WTC11 (cell line): ENCODE measurements around the gene HLA-C. TPM values are rescaled to one million over a fixed set of nuclear protein-coding genes. Genes with fewer than 3 reads are reported as not detected.

Experiments used
- ATAC-seq: fragments of 200-7000 bp; cut with Tn5 transposase; 2 replicates; pipeline ENCODE4 v1.10.0; 2021; ENCODE audit warnings: mild to moderate bottlenecking, moderate library complexity
- CTCF ChIA-PET: fragments of 300-600 bp; sonication (Branson Sonifier 250); formaldehyde crosslinking; loops from one replicate; lab custom pipeline; 2021; ENCODE audit warnings: antibody characterized with exemption; lab: Charles Lee
- POLR2A ChIA-PET: fragments of 350-600 bp; sonication (Branson Sonifier 250); formaldehyde crosslinking; loops from one replicate; lab custom pipeline; 2021; ENCODE audit warnings: antibody characterized with exemption; lab: Charles Lee
- DNase-seq: peaks from one replicate; pipeline ENCODE4 v3.0.0; 2021; ENCODE audit warnings: low spot score
- H3K27ac Mint-ChIP-seq: 2 replicates; pipeline ENCODE4 v1.8.0; 2021; ENCODE audit warnings: mixed read lengths
- H3K27me3 Mint-ChIP-seq: 2 replicates; pipeline ENCODE4 v1.8.0; 2021; ENCODE audit warnings: low read depth, mild to moderate bottlenecking, moderate library complexity, mixed read lengths
- H3K36me3 Mint-ChIP-seq: 2 replicates; pipeline ENCODE4 v1.8.0; 2021; ENCODE audit warnings: mixed read lengths
- H3K4me1 Mint-ChIP-seq: 2 replicates; pipeline ENCODE4 v1.8.0; 2022; ENCODE audit warnings: mixed read lengths
- H3K4me3 Mint-ChIP-seq: 2 replicates; pipeline ENCODE4 v1.8.0; 2021; ENCODE audit warnings: mild to moderate bottlenecking, moderate library complexity, mixed read lengths
- H3K9me3 Mint-ChIP-seq: 2 replicates; pipeline ENCODE4 v1.8.0; 2021; ENCODE audit warnings: mixed read lengths
- AFF4 ChIP-seq: sonication (generic); formaldehyde crosslinking; IDR thresholded peaks from 2 replicates; pipeline ENCODE4 v1.8.1; 2023; ENCODE audit warnings: mild to moderate bottlenecking, missing genetic modification reagents, borderline replicate concordance
- ARID4B ChIP-seq: sonication (generic); formaldehyde crosslinking; IDR thresholded peaks from 2 replicates; pipeline ENCODE4 v1.8.0; 2023; ENCODE audit warnings: missing genetic modification reagents, mild to moderate bottlenecking, borderline replicate concordance
- ATF1 ChIP-seq: sonication (generic); formaldehyde crosslinking; IDR thresholded peaks from 2 replicates; pipeline ENCODE4 v1.8.1; 2023; ENCODE audit warnings: mild to moderate bottlenecking, moderate library complexity, missing genetic modification reagents
- CREM ChIP-seq: sonication (generic); formaldehyde crosslinking; IDR thresholded peaks from 2 replicates; pipeline ENCODE4 v1.8.1; 2022; ENCODE audit warnings: mild to moderate bottlenecking, missing genetic modification reagents, moderate library complexity
- E2F4 ChIP-seq: sonication (generic); formaldehyde crosslinking; IDR thresholded peaks from 2 replicates; pipeline ENCODE4 v1.8.1; 2022; ENCODE audit warnings: low read depth, mild to moderate bottlenecking, moderate library complexity, missing genetic modification reagents, borderline replicate concordance
- FOXK1 ChIP-seq: sonication (generic); formaldehyde crosslinking; IDR thresholded peaks from 2 replicates; pipeline ENCODE4 v1.8.0; 2022; ENCODE audit warnings: mild to moderate bottlenecking, moderate library complexity, missing genetic modification reagents
- GRHL2 ChIP-seq: fragments of 250-450 bp; sonication (Bioruptor Pico); IDR thresholded peaks from 2 replicates; pipeline ENCODE4 v1.8.0; 2022; ENCODE audit warnings: mild to moderate bottlenecking, moderate library complexity; ENCODE audit not compliant: insufficient replicate concordance, severe bottlenecking
- IRF1 ChIP-seq: sonication (generic); formaldehyde crosslinking; IDR thresholded peaks from 2 replicates; pipeline ENCODE4 v1.8.0; 2023; ENCODE audit warnings: missing genetic modification reagents
- IRF2 ChIP-seq: sonication (generic); formaldehyde crosslinking; IDR thresholded peaks from 2 replicates; pipeline ENCODE4 v1.8.0; 2022; ENCODE audit warnings: low read depth, missing genetic modification reagents, borderline replicate concordance
- NFATC4 ChIP-seq: fragments of 250-450 bp; sonication (Bioruptor Pico); IDR thresholded peaks from 2 replicates; pipeline ENCODE4 v1.9.0; 2021; ENCODE audit warnings: mild to moderate bottlenecking
- SMAD4 ChIP-seq: sonication (generic); formaldehyde crosslinking; IDR thresholded peaks from 2 replicates; pipeline ENCODE4 v1.8.0; 2022; ENCODE audit warnings: mild to moderate bottlenecking, missing genetic modification reagents
- TEAD1 ChIP-seq: sonication (generic); formaldehyde crosslinking; IDR thresholded peaks from 2 replicates; pipeline ENCODE4 v1.8.0; 2022; ENCODE audit warnings: mild to moderate bottlenecking, missing genetic modification reagents
- ZMAT4 ChIP-seq: fragments of 250-450 bp; sonication (Bioruptor Pico); IDR thresholded peaks from 2 replicates; pipeline ENCODE4 v1.9.0; 2021; ENCODE audit warnings: mild to moderate bottlenecking
- ZNF263 ChIP-seq: sonication (generic); formaldehyde crosslinking; IDR thresholded peaks from 2 replicates; pipeline ENCODE4 v1.8.1; 2022; ENCODE audit warnings: low read depth, mild to moderate bottlenecking, moderate library complexity, missing genetic modification reagents
- ZNF425 ChIP-seq: fragments of 250-450 bp; sonication (Bioruptor Pico); conservative IDR thresholded peaks from 2 replicates; pipeline ENCODE4 v1.9.0; 2021; ENCODE audit warnings: mild to moderate bottlenecking
- ZNF532 ChIP-seq: fragments of 250-450 bp; sonication (Bioruptor Pico); IDR thresholded peaks from 2 replicates; pipeline ENCODE4 v1.9.0; 2021; ENCODE audit warnings: mild to moderate bottlenecking, borderline replicate concordance
- ZNF671 ChIP-seq: fragments of 250-450 bp; sonication (Bioruptor Pico); IDR thresholded peaks from 2 replicates; pipeline ENCODE4 v1.8.0; 2021; ENCODE audit warnings: mild to moderate bottlenecking
- total RNA-seq: library from RNA; stranded (reverse); gene quantifications from 3 replicates; pipeline ENCODE4 v1.2.3, GENCODE V29; 2021

The HLA-C gene
- total RNA-seq, 1 experiment from 2014 or later, result 82.9 TPM

GRCh38 chr6:31246051-31246521, 25.8 kb downstream of the HLA-C start:
- CTCF ChIA-PET, result interaction anchor here (0.6 to 1.9 kb wide), 7 partner anchors 49 to 196 kb away, joined by 3 to 11 read pairs (median 3); partner anchors contain the start of gene TCF19
- POLR2A ChIA-PET, result interaction anchor here (0.6 kb wide), 1 partner anchor 384 kb away, joined by 3 read pairs; no protein-coding TSS in a partner anchor
- Mint-ChIP-seq H3K36me3 (peaks cover 13% of the 10 kb centered on the region), H3K4me1 (peaks cover 11% of the 10 kb centered on the region), H3K9me3 (peaks cover 29% of the 10 kb centered on the region), H3K4me3 (no peak overlapping the region)
- no peak for DNase-seq
- ATAC-seq, result peak; percentile 44; the same call in 1 of the 2 replicates
- TF ChIP-seq ZMAT4 (no peak), AFF4 (CRISPR knock-in tag) (no peak), GRHL2 (no peak), ZNF671 (CRISPR knock-in tag) (no peak), ZNF263 (CRISPR knock-in tag) (no peak), E2F4 (CRISPR knock-in tag) (no peak), IRF2 (no peak), ATF1 (CRISPR knock-in tag) (no peak), ZNF425 (CRISPR knock-in tag) (no peak), SMAD4 (CRISPR knock-in tag) (no peak), TEAD1 (CRISPR knock-in tag) (no peak), IRF1 (CRISPR knock-in tag) (no peak), CREM (CRISPR knock-in tag) (no peak), FOXK1 (CRISPR knock-in tag) (no peak), NFATC4 (CRISPR knock-in tag) (no peak), ARID4B (CRISPR knock-in tag) (no peak), ZNF532 (CRISPR knock-in tag) (no peak)
- TF ChIP-seq, all 79 proteins: peak for 0
- Mint-ChIP-seq H3K27me3 (peaks cover 27% of the 10 kb centered on the region), H3K27ac (no peak overlapping the region)
